ENCODE data around the gene ANKMY1.

GRCh38 chr2:240466579-240467148, 91.1 kb downstream of the ANKMY1 start:
- TF ChIP-seq CTCF (conservative IDR thresholded peaks at IDR 0.05; ENCODE audit: low read depth, low read length) (no peak), EZH2phosphoT487 (IDR thresholded peaks at IDR 0.05; ENCODE audit: borderline replicate concordance, low read length) (no peak), EZH2 (IDR thresholded peaks at IDR 0.05; ENCODE audit: low read length, unreplicated experiment) (no peak)

Data from PC-3 (cell line).